SIG-M5 (cell line): ENCODE results near the gene UBAC1.

Source experiments
- DNase-seq: peaks from one replicate; lab custom pipeline; 2025; lab: John Stamatoyannopoulos, UW

UBAC1 gene

DNA sequence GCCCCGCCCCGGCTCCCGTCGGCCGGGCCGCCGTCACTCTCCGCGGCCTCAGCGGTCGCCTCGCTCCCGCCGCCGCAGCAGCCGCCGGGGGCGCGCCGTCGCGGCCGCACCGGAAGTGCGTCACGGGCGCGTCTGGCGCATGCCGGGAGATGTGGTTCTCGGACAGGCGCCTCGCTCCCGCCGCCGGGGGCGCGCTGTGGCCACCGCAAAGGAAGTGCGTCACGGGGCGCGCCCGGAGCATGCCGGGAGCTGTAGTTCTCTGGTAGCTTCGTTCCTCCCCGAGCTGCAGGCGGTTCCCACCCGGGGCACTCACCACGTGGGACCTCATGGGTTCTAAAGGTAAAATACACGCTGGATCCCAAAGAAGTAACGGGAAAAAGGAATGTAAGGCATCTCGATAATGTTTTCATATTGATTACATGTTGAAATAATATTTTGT, at the start of gene UBAC1:
Gene UBAC1, minus strand, starts transcription at position 97 of the 439 bp plus-strand sequence. CDS start 211 bp downstream, outside the sequence.
- peak; percentile 58 for DNase-seq

GRCh38 chr9:136010615-136011361, 49.6 kb upstream of the UBAC1 start:
- DNase-seq = no peak

GRCh38 chr9:136010176-136010575, 49.0 kb upstream of the UBAC1 start:
- DNase-seq = no peak

DNA sequence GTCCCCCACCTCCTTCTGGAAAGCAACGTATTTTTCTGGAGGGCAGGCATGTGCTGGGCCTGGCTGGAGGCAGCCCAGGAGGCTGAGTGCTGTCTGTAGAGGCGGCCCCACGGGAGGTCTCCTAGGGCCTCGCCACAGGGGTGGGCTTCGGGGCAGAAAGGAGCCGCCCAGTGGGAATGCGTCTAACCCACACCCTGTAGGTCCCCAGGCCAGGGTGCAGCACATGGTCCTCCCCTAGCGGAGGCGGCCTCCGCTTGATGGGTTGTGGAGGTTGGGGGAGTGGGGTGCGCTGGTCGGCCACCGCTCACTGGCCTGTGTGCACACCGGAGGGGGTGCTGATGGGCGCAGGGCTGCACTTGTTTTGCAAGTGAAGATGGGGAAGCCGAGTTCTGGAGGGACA, 48.3 kb upstream of the UBAC1 start:
- no peak for DNase-seq

DNA sequence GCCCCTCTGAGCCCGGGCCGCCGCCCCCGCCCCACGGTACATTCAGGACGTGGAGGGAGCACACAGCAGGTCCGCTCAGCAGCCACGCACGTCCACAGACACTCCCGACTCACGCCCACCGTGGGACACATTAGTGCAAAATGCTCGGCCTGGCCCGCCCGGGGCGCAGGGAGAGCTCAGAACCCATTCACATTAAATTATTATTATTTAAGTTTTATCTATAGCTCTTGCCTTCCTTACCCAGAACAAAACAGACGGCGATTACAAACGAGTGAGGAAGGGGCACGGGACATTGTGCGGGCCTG, 47.5 kb upstream of the UBAC1 start:
- no peak for DNase-seq

GRCh38 chr9:136007934-136008692, 46.9 kb upstream of the UBAC1 start:
- no peak for DNase-seq

GRCh38 chr9:136007276-136007933, 46.2 kb upstream of the UBAC1 start:
- no peak for DNase-seq

GRCh38 chr9:136006169-136006568, 45.0 kb upstream of the UBAC1 start:
- DNase-seq = no peak

- no peak for DNase-seq
Measured at GRCh38 chr9:136004712-136005111, 43.5 kb upstream of the UBAC1 start.

DNA sequence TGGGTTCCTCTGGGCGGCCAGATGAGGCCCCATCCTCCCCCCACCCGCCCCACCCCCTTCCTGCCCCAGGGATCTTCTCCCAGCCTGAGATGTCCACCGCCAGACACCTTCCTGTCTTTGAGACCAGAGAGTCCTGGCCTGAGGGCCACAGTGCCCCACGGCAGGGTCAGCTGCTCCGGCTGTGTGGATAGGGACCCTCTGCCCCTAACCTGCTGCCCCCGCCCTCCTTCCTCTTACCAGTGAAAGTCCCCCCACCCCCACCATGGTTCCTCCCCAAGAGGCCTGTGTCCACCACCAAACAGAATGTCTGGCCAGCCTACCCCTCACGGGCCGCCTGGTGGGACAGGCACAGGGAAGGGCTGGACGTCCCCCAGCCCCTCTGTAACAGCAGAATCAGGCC, 43.0 kb upstream of the UBAC1 start:
- no peak for DNase-seq

DNA sequence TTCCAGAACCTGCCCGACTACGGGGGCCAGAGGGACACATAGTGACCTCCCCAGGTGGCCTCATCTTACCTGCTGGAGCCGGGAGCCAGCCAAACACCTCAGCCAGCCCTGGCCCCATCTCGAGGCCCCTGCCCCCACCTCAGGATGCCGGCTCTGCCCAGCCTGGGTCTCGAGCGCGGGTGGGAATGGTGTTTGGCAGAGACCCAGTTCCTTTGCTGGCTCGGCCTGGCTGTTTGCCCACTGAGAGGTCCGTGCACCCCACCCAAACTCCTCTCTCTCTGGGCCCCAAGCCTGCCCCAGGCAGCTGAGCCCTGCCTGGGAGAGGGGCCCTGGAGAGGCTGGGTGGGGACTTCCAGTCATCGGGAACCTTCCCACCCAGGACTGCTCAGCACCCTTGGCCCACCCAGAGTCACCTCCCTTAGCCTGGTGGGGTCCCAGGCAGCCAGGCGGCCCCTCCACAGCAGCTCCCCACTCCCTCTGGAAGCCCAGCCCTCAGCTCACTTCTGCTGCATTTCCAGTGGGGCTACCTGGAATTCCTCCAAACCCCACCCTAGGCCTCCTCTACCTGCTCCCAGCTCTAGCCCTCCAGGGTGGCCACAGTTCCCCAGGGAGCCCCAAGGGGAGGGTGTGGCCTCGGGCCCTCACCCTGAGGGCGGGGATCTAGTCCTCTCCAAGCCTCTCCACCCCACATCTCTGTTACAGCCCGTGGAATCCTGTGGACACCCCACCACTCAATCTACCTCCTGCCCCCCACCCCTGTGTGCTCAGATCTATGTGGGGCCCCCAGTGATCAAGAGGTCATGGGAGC, 42.4 kb upstream of the UBAC1 start:
- no peak for DNase-seq

- no peak for DNase-seq
Measured at GRCh38 chr9:136002881-136003280, 41.7 kb upstream of the UBAC1 start.

GRCh38 chr9:136002215-136002614, 41.0 kb upstream of the UBAC1 start:
- no peak for DNase-seq

DNA sequence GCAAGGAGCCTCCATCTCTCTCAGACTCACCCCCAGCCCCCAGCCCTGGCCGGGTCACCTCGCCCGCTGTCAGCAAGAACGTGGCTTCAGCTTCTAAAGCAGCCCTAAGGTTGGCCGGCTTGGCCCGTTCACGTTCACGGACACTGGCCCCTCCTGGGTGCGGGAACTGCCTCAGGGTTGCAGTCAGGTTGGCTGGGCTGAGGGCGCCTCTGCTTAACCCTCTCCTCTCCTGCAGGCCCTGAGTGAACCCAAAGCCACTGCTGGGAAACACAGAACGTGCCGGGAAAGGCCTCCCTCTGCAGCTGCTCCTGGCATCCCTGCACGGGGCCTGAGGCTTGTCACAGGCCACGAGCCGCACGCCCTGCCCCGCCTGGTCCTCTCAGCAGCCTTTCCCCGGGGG, 40.1 kb upstream of the UBAC1 start:
- DNase-seq = no peak

- DNase-seq = no peak
Measured at GRCh38 chr9:135998410-135999071, 37.4 kb upstream of the UBAC1 start.

DNA sequence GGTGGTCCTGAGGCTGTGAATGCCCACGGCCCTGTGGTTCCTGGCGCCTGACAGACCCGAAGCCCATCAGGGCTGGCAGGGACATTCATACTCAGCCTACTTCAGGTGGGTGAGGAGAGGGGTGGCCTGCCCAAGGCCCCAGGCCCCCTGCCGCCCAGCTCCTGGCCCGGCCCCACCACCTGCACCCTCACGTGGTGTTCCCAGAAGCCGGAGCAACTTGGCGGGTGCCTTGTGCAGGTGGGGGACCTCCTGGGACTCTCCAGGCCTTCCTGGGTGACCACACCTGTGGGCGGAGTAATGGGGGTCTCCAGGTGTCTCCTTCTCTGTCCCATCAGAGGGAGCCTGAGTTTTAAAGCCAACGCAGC, 36.8 kb upstream of the UBAC1 start:
- DNase-seq = no peak

DNA sequence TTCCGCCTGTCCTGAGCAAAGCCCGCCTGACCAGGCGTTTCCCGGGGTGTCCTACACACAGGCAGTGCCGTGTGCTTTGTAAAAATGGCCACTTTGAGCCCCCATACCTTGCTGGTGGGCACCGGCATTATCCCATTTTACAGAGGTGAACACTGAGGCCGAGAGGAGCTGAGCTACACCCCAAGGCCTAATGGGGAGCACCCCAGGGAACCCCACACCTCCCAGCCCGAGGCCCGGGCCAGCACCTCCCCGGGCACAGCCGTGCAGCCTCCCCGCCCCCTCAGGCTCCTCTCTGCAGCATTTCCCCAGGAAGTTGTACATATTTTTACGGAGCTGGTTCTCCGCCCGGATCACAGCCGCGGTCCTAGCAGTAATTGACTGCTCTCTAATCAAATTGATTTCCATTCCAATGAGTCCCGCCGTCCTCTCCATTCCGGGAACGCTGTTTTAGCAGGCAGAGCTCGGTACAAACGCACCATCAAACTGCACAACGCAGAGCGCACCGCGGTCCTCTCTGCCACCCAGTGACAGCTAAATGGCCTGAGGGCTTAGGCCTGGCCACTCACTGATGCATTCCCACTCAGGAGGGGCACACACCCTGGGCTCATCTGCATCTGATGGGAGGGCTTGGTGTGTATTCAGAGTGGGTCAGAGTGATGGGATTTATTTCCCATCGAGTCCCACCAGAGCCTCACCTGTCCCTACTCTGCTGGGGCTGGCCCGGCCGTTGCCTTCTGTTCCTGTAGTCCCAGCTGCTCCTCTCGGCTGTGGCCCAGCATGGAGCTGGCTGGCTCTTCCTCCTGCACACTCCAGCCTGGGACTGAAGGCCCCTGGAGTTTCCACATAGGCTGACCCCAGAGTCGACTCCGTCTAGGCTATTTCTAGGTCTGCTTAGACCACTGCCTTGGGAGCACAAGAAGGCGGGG, 36.2 kb upstream of the UBAC1 start:
- no peak for DNase-seq

- DNase-seq = no peak
Measured at GRCh38 chr9:135995816-135996215, 34.6 kb upstream of the UBAC1 start.

DNA sequence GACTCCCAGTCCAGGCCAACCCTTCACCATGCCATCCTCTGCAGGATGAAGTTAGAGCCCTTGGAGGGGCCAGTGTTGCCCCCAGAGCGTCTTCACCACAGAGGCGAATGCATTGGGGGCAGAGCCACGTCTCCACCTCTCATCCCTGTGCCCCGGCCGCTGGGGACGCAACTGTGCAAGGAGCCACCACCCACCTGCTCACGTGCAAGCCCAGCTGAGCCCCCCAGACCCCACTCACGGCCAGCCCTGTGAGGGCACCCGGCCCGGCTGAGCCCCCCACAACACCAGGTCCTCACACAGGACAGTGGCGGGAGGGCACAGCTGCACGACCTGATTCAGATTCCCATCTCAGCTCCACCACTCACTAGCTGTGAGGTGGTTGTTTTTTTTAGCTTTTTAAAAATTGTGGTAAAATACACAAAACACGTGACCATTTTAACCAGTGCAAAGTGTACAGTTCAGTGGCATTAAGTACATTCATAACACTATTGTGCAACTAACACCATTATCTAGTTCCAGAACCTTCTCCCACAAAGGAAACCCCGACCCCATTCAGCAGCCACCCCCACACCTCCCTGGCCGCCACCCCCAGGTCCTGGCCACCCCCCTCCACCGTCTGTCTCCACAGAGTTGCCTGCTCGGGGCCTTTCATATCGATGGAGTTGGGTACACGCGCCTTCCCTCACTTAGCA, 33.5 kb upstream of the UBAC1 start:
- no peak for DNase-seq
